Measurements from ENCODE around the gene KRTAP4-4. TPM values are rescaled to one million over a fixed set of nuclear protein-coding genes. Genes with fewer than 3 reads are reported as not detected.
"Not testable (repeated sequence)": the region's sequence is repeated elsewhere in the genome, so short reads cannot be mapped to it uniquely, and the experiment has no call there.

The KRTAP4-4 gene
- total and polyA plus RNA-seq, 2 of the 4 experiments (the other 2 are of a cell fraction): not detected

DNA sequence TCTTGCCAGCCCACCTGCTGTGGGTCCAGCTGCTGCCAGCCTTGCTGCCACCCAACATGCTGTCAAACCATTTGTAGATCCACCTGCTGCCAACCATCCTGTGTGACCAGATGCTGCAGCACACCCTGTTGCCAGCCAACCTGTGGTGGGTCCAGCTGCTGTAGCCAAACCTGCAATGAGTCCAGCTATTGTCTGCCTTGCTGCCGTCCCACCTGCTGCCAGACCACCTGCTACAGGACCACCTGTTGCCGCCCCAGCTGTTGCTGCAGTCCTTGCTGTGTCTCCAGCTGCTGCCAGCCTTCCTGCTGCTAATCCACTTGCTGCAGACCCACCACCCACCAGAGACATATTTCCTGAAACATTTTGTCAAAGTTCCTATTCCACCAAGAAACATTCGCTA lies 29.8 kb upstream of the KRTAP4-4 start:
- H2BK120ac ChIP-seq (ENCODE audit: low read depth, low read length): no peak overlapping the region
- TF ChIP-seq, protein P1, sequence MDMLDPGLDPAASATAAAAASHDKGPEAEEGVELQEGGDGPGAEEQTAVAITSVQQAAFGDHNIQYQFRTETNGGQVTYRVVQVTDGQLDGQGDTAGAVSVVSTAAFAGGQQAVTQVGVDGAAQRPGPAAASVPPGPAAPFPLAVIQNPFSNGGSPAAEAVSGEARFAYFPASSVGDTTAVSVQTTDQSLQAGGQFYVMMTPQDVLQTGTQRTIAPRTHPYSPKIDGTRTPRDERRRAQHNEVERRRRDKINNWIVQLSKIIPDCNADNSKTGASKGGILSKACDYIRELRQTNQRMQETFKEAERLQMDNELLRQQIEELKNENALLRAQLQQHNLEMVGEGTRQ (IDR thresholded peaks at IDR 0.05; ENCODE audit: low read depth, low read length): no peak
- TF ChIP-seq, protein P2, sequence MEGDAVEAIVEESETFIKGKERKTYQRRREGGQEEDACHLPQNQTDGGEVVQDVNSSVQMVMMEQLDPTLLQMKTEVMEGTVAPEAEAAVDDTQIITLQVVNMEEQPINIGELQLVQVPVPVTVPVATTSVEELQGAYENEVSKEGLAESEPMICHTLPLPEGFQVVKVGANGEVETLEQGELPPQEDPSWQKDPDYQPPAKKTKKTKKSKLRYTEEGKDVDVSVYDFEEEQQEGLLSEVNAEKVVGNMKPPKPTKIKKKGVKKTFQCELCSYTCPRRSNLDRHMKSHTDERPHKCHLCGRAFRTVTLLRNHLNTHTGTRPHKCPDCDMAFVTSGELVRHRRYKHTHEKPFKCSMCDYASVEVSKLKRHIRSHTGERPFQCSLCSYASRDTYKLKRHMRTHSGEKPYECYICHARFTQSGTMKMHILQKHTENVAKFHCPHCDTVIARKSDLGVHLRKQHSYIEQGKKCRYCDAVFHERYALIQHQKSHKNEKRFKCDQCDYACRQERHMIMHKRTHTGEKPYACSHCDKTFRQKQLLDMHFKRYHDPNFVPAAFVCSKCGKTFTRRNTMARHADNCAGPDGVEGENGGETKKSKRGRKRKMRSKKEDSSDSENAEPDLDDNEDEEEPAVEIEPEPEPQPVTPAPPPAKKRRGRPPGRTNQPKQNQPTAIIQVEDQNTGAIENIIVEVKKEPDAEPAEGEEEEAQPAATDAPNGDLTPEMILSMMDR (conservative IDR thresholded peaks at IDR 0.05; ENCODE audit: low read depth, low read length): no peak
- TF ChIP-seq MAZ (IDR thresholded peaks at IDR 0.05; ENCODE audit: borderline replicate concordance, low read depth, low read length) (no peak), FOS (IDR thresholded peaks at IDR 0.05; ENCODE audit: low read depth, low read length) (no peak)
- CTCF ChIA-PET: interaction anchor here (0.8 kb wide), 1 partner anchor 9 kb away, joined by 3 read pairs; no protein-coding TSS in a partner anchor
- no peak overlapping the region for H3K4ac ChIP-seq (ENCODE audit: low read depth, low read length)
- H4K20me1 ChIP-seq (ENCODE audit: insufficient read depth, low read length): no peaks in the 10 kb centered on the region
- no peak overlapping the region for H4K91ac ChIP-seq (ENCODE audit: insufficient read depth, low read depth, low read length)
- H2AFZ ChIP-seq (replicated peaks; ENCODE audit: low read length, poor library complexity): no peak overlapping the region
- no peaks in the 10 kb centered on the region for H3K9me1 ChIP-seq (ENCODE audit: insufficient read depth, low read length)
- no peak overlapping the region for H3K9ac ChIP-seq (ENCODE audit: low read depth, low read length)
- H2AK9ac ChIP-seq (replicated peaks; ENCODE audit: low read depth, low read length, poor library complexity): no peak overlapping the region
- no peak overlapping the region for H3K23ac ChIP-seq (ENCODE audit: low read depth, low read length)
- H3K18ac ChIP-seq (ENCODE audit: low read depth, low read length): no peak overlapping the region
- POLR2A ChIA-PET (ENCODE audit: unreplicated experiment): no interaction called here
- no peak overlapping the region for H2BK20ac ChIP-seq (ENCODE audit: low read depth, low read length)
- in situ Hi-C loops (cut with MboI; ENCODE audit: low sequenced_read_pairs) (no loop called here), dilution Hi-C loops (cut with HindIII; ENCODE audit: low sequenced_read_pairs, unreplicated experiment) (no loop called here), intact Hi-C loops (cut with micrococcal nuclease) (no loop called here)
- H3K4me2 ChIP-seq (ENCODE audit: low read depth, low read length): no peak overlapping the region
- H3K56ac ChIP-seq (ENCODE audit: extremely low read depth, insufficient read depth, low read length): no peak overlapping the region
- H3K4me3 ChIP-seq (ENCODE audit: insufficient read depth, low read depth, low read length): no peak overlapping the region
- no peak overlapping the region for H3K14ac ChIP-seq (replicated peaks; ENCODE audit: low read depth, low read length)
- DNase-seq: no peak
- H3K27me3 ChIP-seq (ENCODE audit: control insufficient read depth, insufficient read depth, low read length): peaks cover 6% of the 10 kb centered on the region
- H3K4me1 ChIP-seq (ENCODE audit: control insufficient read depth, insufficient read depth, low read length): no peaks in the 10 kb centered on the region
- H2BK5ac ChIP-seq (ENCODE audit: low read depth, low read length, poor library complexity, severe bottlenecking): no peak overlapping the region
- H3K79me1 ChIP-seq (ENCODE audit: low read depth in 1 of 2, low read length in 2 of 2): no peaks in the 10 kb centered on the region
- no peak overlapping the region for H3K27ac ChIP-seq (ENCODE audit: insufficient read depth, low read length)
- H3K9me3 ChIP-seq (ENCODE audit: control insufficient read depth, insufficient read depth, low read length): no peaks in the 10 kb centered on the region; the same call in 1 of the 2 replicates
- BruUV-seq (replicated peaks): no TSS peak
- H3K36me3 ChIP-seq (ENCODE audit: control insufficient read depth, insufficient read depth, low read length): no peaks in the 10 kb centered on the region
- H4K5ac ChIP-seq (ENCODE audit: low read depth, low read length): no peak overlapping the region
- no peak for ATAC-seq (ENCODE audit: low read depth)
- H4K8ac ChIP-seq (ENCODE audit: low read depth in 2 of 2, low read length in 2 of 2): no peak overlapping the region
- WGBS, 2 experiments (ENCODE audit: extremely low coverage in 2 of 2, insufficient read length in 1 of 2): 76% methylated on average over 3 of the region's 3 CpGs; no CpG with 5 or more reads in 1 of the 2 experiments
- H2BK15ac ChIP-seq (ENCODE audit: low read depth, low read length): no peak overlapping the region
- no peak overlapping the region for H2AK5ac ChIP-seq (ENCODE audit: low read depth, low read length)

DNA sequence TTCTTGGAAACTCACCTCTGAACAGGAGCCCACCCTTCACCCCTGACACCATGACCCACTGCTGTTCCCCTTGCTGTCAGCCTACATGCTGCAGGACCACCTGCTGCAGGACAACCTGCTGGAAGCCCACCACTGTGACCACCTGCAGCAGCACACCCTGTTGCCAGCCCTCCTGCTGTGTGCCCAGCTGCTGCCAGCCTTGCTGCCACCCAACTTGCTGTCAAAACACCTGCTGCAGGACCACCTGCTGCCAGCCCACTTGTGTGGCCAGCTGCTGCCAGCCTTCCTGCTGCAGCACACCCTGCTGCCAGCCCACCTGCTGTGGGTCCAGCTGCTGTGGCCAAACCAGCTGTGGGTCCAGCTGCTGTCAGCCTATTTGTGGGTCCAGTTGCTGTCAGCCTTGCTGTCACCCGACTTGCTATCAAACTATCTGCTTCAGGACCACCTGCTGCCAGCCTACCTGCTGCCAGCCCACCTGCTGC lies 29.3 kb upstream of the KRTAP4-4 start, which contains the start of gene KRTAP9-1:
Gene KRTAP9-1 (plus strand): TSS at position 51 of the 482 bp plus-strand sequence. CDS start 0 bp downstream, at position 51.
- H3K79me1 ChIP-seq (ENCODE audit: low read depth in 1 of 2, low read length in 2 of 2); DNase-seq; BruUV-seq (replicated peaks); H3K9me3 ChIP-seq (ENCODE audit: control insufficient read depth, insufficient read depth, low read length); H4K20me1 ChIP-seq (ENCODE audit: insufficient read depth, low read length); H3K4me3 ChIP-seq (ENCODE audit: insufficient read depth, low read depth, low read length); H2AK5ac ChIP-seq (ENCODE audit: low read depth, low read length); H3K14ac ChIP-seq (replicated peaks; ENCODE audit: low read depth, low read length); H3K4me2 ChIP-seq (ENCODE audit: low read depth, low read length); ATAC-seq (ENCODE audit: low read depth); H3K4ac ChIP-seq (ENCODE audit: low read depth, low read length); intact Hi-C loops (cut with micrococcal nuclease); H2BK120ac ChIP-seq (ENCODE audit: low read depth, low read length); H2BK15ac ChIP-seq (ENCODE audit: low read depth, low read length); H2AK9ac ChIP-seq (replicated peaks; ENCODE audit: low read depth, low read length, poor library complexity); H3K56ac ChIP-seq (ENCODE audit: extremely low read depth, insufficient read depth, low read length); dilution Hi-C loops (cut with HindIII; ENCODE audit: low sequenced_read_pairs, unreplicated experiment); POLR2A ChIA-PET (ENCODE audit: unreplicated experiment); in situ Hi-C loops (cut with MboI; ENCODE audit: low sequenced_read_pairs); H4K8ac ChIP-seq (ENCODE audit: low read depth in 2 of 2, low read length in 2 of 2); H3K9ac ChIP-seq (ENCODE audit: low read depth, low read length); H4K91ac ChIP-seq (ENCODE audit: insufficient read depth, low read depth, low read length); H3K27ac ChIP-seq (ENCODE audit: insufficient read depth, low read length); H3K18ac ChIP-seq (ENCODE audit: low read depth, low read length); H3K36me3 ChIP-seq (ENCODE audit: control insufficient read depth, insufficient read depth, low read length); H3K4me1 ChIP-seq (ENCODE audit: control insufficient read depth, insufficient read depth, low read length); H3K27me3 ChIP-seq (ENCODE audit: control insufficient read depth, insufficient read depth, low read length); H2BK20ac ChIP-seq (ENCODE audit: low read depth, low read length); H4K5ac ChIP-seq (ENCODE audit: low read depth, low read length); H3K9me1 ChIP-seq (ENCODE audit: insufficient read depth, low read length); H2BK5ac ChIP-seq (ENCODE audit: low read depth, low read length, poor library complexity, severe bottlenecking); H2AFZ ChIP-seq (replicated peaks; ENCODE audit: low read length, poor library complexity); H3K23ac ChIP-seq (ENCODE audit: low read depth, low read length): not testable (repeated sequence)
- CTCF ChIA-PET: interaction anchor here (0.8 kb wide), 1 partner anchor 9 kb away, joined by 3 read pairs; no protein-coding TSS in a partner anchor
- 56% methylated on average over 1 of the region's 1 CpG; no CpG with 5 or more reads in 1 of the 2 experiments for WGBS, 2 experiments (ENCODE audit: extremely low coverage in 2 of 2, insufficient read length in 1 of 2)
